Activated CD8-positive, alpha-beta memory T cell treated with anti-CD3 and anti-CD28 coated beads for 1 hour (primary cell): ENCODE measurements around the gene HHIPL1.
"Not testable (repeated sequence)": the region's sequence is repeated elsewhere in the genome, so short reads cannot be mapped to it uniquely, and the experiment has no call there.

Source experiments
- DNase-seq, 2 donors: peaks; one replicate each; pipeline ENCODE4 v3.0.0-alpha.2; 2020; ENCODE audit warnings: low read depth in 1 of 2; ENCODE audit errors: extremely low read depth in 1 of 2

HHIPL1 gene

DNA sequence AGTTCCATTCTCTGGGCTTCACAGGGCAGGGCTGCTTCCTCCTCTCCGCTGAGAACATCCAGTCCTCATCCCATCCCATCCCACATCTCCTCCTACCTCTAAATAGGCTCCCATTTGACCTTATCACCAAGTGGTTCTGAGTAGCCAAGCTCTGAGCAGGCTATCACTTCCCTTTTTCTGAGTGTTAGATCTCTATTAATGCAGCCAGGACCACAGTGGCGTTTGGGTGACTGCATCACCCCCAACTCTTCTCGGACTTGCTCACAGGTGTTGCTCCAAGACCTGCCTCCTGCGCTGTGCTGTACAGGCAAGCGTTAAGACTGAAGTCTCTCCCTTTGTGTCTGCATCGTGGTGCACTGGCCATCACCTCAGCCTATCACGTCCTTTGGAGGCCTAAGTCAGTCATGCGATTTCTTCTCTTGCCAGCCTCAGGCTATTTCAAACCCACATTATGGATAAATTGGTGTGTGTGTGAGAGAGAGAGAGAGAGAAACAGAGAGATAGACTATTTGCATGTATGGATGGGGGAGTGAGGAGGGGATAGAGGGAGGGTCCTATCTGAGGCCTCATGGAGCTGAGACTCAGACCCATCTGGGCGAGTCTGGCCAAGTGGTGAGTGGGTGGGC, 12.4 kb upstream of the HHIPL1 start:
- DNase-seq: no peak

DNA sequence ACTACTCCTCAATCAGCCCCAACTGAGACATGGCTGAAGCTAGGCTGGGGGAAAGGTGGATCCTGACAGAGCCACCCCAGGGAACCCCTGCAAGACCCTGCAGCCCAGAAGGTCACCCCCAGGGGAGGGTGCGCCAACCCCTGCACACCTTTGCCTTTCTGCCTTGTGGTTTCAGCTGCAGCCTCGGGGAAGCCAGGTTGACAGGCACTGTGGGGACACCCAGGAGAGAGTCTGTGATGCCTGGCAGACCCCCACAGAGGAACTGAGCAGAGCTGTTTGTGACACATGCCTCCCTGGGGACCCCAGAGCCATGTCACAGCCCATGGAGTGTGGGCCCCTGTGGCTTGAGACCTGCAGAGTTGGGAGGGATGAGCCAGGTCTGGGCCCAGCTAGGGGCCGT, 11.8 kb upstream of the HHIPL1 start:
- DNase-seq: no peak

DNA sequence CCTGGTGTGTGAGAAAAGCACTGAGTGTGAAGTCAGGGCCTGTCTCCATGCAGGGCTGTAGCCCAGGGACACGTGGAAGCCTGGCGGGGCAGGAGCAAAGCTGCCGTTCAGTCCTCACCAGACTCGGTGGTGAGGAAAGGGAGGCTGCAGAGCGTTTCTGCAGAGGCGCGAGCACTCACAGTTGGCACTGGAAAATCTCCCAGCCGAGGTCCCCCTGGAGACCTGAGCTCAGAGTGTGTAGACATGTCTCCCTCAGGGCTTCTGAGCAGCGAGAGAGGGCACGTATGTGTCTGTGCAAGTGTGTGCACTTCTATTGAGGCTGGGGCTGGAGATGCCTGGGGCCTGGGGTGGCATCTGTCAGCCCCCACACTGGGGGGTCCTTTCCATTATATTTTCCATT, 11.0 kb upstream of the HHIPL1 start:
- DNase-seq: no peak

DNA sequence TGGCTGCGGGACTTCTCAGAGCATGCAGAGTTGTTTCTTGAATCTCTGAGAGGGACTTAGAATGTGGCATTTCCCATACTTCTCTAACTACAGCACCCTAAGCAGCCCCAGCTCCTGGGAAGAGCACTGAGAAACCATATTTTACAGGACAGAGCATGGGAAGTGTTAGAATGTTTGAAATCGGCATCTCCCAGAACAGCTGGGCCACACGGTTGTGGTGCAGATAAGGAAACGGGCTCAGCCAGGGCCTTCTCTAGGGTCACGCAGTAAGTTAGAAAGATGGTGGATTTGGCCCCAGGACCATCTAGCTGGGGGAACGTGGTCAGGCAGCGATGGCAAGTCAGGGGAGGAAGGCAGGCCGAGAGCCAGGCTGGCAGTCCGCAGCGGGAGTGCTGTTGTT, 10.5 kb upstream of the HHIPL1 start:
- DNase-seq: no peak

DNA sequence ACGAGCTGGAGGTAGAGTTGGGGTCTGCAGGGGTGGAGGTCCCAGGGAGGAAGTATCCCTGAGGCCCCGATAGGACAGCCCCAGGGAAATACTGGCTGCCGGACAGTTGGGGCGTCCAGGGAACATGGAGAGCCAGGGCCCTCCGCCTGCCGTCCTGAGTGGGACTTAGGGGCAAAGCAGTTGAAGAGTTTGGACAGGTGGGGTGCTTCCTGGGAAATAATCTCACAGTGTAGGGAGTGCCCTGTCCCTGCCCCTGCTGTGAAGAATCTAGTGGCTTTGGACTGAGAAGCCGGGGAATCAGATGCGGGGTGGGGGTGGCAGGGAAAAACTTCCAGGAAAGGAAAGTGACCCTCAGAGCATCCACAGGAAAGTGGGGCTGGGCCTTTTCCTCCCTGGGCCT, 9.8 kb upstream of the HHIPL1 start:
- DNase-seq: no peak

DNA sequence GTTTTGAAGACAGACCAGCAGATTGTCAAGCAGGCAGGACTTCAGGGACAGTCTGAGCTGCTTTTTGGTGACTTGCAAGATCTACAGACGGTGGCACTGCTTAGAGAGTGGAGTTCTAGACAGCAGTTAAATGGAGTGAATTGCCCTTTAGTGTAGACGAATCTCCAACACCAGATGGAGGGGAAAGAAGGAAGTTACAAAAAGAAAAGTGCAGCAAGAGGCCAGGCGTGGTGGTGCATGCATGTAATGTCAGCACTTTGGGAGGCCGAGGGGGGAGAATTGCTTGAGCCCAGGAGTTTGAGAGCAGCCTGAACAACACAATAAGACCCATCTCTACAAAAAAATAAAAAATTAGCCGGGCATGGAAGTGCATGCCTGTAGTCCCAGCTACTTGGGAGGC, 8.4 kb upstream of the HHIPL1 start:
- DNase-seq: no peak

DNA sequence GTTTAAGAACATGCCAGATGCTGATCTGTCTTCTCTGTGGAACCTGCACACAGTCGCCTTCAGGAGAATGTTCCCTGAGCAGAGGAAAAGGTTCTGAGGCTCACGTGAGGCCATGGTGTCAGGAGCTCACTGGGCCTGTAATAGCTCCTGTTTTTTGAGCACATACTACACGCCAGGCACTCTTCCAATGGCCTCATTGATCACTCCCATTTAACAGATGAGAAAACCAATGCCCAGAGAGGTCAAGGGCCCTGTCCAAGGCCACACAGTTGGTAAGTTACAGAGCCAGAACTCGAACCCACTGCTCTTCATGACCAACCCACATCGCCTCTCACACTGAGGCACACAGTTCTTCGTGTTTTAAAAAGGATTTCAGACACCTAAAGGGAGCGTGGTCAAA, 7.3 kb upstream of the HHIPL1 start:
- DNase-seq: no peak

DNA sequence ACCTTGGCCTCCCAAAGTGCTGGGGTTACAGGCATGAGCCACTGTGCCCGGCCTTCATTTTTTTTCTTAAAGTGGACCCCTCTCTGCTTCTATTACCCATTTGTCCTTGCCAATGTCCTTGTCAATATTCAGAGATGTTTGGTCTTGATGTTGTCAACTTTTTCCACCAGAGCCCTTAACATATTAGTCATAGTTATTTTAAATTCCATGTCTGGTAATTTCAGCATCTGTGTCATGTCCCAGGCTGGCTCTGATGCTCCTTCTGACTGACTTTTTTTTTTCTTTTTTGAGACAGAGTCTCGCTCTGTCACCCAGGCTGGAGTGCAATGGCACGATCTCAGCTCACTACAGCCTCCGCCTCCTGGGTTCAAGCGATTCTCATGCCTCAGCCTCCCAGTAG, 2.2 kb upstream of the HHIPL1 start:
- not testable (repeated sequence) for DNase-seq

DNA sequence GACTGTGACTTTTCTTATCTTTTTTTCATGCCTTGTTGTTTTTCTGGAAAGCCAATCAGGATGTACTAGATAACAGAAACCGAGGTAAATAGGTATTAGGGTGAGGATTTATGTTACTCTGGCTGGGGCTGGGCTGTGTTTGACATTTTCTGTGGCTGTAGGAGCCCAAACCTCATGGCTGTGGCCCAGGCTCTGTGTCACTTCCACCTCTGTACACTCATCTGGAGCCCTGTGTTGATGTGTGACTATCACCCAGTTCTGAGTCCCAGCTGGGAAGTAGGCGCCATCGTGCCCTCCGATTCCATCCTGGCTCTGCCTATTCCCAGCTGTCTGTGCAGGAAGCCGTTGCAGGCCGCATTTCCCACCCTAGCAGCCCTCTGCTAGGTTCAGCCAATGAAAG, 1.6 kb upstream of the HHIPL1 start:
- DNase-seq: no peak

DNA sequence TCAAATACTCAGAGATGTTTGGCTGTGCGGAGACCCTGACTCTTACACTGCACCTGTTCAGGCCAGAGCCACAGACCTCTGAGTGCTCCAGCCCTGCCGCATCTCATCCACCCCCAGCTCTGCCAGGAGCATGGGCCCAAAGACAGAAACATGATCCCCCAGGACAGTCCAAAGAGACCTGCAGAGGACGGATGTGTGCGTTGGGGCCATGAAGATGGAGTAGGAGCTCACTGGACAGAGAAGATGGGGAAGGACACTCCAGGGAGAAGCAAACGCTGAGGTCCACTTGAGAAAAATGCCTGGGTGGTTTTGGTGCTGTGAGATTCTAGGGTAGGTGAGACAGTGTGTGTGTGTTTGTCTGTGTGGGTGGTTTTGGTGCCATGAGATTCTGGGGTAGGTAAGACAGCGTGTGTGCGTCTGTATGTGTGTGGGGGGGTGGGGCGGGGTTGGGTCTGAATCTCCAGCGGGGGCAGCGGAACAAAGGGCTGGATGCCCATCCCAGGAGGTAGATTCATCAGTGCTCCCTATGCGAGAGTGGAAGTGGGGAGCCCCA, 818 bp upstream of the HHIPL1 start:
- DNase-seq: no peak

DNA sequence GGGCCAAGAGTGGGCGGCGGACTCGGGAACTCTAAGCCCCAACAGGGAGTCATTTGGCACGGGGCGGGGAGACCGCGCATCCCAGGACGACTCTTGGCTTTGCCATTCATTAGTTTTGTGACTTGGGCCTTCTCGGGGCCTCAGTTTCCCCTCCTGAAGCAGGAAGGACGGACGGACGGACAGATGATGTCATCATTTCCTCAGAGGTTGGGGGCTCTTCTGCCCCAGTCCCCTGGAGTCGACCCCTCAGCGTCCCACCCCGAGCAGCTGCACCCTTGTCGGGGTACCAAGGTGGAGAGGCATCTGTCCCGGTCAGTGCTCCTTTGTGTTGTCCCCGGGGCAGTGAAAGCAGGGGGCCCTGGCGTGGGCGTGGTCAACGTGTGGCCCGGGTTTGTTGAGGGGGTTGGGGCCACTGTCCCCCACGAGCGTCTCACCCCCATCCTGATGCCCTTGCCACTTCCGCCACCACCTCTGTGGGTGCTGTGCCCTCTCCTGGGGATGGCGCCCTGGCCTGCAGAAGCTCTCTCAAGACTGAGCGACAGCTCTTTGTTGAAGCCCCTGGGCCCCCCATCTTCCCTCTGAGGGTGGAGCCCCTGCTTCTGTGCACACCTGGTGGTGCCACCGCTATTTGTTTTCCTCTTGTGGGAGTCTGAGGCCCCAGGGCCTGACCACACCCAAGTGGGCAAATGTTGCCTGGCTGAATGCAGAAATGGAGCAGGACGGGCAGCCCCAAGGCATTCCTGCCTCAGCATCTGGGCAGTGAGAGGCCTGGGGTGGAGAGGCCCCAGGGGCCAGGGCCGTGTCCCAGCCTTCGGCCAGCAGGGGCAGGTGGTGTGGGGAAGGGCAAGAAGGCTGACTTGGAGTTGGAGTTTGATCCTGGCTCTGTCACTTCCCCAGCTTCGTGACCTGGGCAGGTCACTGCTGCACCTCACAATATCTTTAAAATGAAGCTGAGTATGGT, 896 bp downstream of the HHIPL1 start:
- no peak for DNase-seq

DNA sequence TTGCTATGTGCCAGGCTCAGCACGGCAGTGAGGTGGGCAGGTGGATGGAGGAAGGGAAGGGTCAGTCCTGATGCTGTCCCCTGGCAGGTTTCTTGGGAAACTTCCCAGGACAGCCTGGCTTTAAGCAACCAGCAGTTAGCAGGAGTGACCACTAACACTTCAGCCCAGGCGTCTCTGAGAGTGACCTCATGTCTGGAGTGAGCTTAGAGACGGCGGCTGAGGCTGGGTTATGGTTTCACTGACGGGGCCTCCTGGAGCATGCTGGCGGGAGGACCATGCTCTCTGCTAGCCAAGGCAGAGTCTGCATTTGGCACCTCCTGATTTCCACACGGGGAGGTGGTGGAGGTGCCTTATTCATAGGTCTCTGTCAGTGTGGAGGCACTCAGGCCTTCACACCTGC, 2.5 kb downstream of the HHIPL1 start:
- DNase-seq: no peak

DNA sequence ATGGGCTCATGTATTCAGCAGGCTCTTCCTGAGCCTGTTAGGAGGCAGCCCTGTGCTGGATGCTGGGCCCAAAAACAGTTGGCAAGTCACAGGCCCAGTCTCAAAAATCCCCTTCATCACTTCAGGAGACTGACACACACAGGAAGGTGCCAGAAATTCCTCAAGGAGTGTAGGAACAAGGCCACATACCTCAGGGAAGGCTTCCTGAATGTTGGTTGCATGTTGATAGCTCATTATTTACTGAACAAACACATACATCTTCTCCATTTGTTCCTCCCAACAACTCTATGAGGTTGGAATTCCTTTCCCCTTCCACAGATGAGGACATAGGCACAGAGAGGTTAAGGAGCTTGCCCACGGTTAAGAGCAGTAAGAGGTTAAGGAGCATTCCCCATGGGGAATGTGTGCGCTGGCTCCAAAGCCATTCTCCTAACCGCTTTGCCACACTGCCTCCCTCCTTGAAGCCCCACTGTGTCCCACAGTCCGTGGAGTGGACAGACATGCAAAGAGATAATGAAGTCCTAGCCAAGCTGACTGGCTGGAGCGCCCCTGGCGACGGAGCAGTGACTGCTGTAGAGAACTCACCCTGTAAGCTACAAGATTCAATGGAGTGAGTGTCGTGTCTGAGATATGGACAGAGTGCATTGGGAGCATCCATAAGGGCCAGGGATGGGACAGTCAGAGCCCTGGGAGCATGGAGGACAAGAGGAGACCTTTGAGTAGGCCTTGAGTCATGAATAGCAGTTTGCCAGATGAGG, 3.3 kb downstream of the HHIPL1 start:
- DNase-seq: no peak

DNA sequence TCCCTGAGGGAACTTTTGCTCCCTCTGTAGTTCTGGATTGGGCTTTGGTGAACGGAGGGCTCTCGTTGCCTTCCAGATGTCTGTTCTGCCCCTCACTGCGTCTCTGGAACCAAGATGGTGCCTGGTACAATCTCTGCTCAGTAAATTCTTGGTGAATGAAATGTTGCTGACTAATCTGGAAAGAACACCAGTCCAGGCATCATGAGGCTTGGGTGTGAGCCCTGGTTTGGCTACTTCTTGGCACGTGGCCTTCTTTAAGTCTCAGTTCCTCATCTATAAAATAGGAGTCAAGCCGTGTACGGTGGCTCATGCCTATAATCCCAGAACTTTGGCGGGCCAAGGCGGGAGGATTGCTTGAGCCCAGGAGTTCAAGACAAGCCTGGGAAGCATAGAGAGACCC, 4.3 kb downstream of the HHIPL1 start:
- DNase-seq: no peak

DNA sequence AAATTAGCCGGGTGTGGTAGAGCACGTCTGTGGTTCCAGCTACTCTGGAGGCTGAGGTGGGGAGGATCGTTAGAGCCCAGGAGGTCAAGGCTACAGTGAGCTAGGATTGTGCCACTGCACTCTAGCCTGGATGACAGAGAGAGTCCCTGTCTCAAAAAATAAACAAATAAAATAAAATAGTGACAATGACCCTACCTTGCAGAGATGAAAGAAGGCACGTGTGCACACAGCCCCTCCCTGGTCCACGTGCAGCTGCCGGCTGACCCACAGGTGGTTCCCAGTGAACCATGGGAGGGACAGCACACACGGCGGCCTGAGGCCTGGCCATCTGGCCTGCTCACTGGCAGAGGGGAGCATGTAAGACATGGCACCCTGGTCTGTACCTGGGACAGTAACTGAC, 4.7 kb downstream of the HHIPL1 start:
- DNase-seq: no peak

DNA sequence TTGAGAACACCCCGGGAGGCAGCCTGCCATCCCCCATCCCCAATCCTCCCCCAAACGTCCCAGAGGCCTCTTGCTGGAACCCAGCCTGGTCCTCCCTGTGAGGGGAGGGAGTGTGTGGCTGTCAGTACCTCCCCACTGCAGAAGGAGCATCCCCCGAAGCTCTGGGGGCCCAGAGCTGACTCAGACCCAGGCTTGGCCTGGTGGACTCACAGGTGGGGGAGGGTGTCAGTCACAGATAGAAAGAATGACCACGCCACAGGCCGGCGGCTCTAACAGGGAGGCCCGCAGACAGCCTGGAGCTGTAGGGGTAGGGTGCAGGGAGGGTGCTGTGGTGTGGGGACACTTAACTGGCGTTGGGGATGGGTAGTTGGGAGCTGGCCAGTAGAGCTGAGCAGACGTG, 5.3 kb downstream of the HHIPL1 start:
- DNase-seq: no peak

DNA sequence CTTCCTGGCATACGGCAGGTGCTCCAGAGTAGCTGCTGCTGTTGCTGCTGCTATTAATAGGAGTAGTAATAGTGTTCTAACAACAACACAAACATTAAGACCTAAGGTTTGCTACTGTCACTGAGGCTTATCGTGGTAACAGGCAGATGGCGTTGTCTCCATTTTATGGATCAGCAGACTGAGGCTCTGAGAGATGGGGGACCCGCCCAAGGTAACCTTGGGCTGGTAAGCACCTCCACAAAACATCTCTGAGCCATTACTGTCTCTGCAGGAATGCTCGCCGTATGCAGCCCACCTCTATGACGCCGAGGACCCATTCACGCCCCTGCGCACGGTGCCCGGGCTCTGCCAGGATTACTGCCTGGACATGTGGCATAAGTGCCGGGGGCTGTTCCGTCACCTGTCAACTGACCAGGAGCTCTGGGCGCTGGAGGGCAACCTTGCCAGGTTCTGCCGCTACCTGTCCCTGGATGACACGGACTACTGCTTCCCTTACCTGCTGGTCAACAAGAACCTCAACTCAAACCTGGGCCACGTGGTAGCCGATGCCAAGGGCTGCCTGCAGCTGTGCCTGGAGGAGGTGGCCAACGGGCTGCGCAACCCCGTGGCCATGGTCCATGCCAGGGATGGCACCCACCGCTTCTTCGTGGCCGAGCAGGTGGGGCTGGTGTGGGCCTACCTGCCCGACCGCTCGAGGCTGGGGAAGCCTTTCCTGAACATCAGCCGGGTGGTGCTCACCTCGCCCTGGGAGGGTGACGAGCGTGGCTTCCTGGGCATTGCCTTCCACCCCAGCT, 7.2 kb downstream of the HHIPL1 start:
- no peak for DNase-seq

DNA sequence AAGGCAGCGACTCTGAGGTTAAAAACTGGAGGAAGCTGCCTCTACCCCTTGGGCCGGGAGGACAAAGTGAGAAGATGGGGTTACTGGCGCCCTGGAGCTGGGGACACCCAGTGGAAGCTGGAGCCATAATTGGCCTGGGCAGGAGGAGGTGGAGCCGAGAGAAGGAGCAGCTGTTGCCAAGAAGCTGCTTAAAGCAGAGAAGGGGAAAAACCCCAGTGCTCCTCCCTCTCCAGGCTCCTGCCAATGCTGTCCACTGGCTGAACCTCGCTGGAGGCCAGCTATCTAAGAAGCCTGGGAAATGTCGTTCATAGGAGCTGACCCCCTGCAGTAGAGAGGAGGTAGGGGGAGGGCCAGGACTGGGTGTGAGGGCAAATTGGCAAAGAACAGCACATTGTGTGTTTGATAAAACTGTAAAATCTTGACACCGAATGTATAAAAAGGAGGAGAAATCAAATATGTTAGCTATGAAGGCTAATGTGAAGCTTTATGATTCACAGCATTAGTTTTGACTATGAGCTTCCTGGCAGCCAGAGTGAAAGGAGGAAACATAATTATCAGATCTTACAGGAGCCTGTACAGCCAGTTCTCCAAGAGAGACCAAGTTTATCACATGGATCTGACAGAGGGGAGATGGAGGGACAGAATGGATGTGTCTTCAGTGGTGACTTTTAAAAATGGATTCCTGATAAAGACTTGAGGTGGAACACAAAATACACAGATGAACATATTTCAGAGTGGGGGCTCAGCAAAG, 9.5 kb downstream of the HHIPL1 start:
- DNase-seq: no peak

DNA sequence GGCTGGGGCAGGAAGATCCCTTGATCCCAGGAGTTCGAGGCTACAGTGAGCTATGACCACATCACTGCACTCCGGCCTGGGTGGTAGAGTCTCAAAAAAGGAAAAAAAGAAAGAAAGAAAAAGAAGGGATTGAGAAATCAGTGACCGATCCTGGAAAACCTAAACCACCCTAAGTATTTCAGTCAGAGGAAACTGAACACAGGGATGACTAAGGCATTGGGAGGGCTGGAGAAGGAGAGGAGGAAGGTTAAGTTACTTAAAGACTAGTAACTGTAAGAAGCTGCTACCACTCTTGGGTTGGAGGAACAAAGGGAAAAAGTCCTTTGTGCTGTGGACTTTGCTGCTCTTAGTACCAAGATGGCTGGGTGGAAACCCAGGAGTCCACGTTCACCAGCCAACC, 10.6 kb downstream of the HHIPL1 start:
- DNase-seq: no peak

DNA sequence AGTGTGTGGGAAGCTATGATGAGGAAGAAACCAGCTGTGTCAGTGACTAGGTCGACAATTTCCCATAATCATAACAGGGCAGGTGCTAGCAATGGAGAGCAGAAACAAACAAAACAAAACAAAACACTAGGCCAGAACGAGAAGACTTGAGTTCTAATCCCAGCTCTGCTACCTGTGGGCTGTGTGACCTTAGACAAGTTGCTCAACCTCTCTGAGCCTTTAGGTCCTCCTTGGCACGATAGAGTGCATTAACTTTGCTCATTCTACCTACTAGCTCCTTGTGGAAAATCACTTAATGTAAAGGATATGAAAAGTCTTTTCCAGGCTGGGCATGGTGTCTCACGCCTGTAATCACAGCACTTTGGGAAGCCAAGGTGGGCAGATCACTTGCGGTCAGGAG, 11.2 kb downstream of the HHIPL1 start:
- no peak for DNase-seq
